Memory B cell (primary cell): Measurements from ENCODE around the gene SLC39A11.
"Not testable (repeated sequence)": the region's sequence is repeated elsewhere in the genome, so short reads cannot be mapped to it uniquely, and the experiment has no call there.

Source experiments
- ATAC-seq: fragments of 150-1000 bp; cut with Tn5 transposase; 2 replicates; pipeline ENCODE4 v1.10.0; 2021; ENCODE audit warnings: low read depth, mild to moderate bottlenecking, moderate library complexity
- DNase-seq, 2 donors: peaks; one replicate each; pipeline ENCODE4 v3.0.0; 2022; ENCODE audit warnings: low spot score in 2 of 2
- H3K27ac Mint-ChIP-seq: one replicate; pipeline ENCODE4 v1.8.0; 2022; ENCODE audit warnings: mild to moderate bottlenecking, moderate library complexity, mixed read lengths
- H3K27me3 Mint-ChIP-seq: one replicate; pipeline ENCODE4 v1.8.0; 2022; ENCODE audit warnings: mixed read lengths
- H3K36me3 Mint-ChIP-seq: one replicate; pipeline ENCODE4 v1.8.0; 2022; ENCODE audit warnings: mild to moderate bottlenecking, mixed read lengths
- H3K4me1 Mint-ChIP-seq: one replicate; pipeline ENCODE4 v1.8.0; 2022; ENCODE audit warnings: mixed read lengths
- H3K4me3 Mint-ChIP-seq: one replicate; pipeline ENCODE4 v1.8.0; 2022; ENCODE audit warnings: mild to moderate bottlenecking, moderate library complexity, mixed read lengths
- H3K9me3 Mint-ChIP-seq: one replicate; pipeline ENCODE4 v1.8.0; 2022; ENCODE audit warnings: mixed read lengths

SLC39A11 gene

DNA sequence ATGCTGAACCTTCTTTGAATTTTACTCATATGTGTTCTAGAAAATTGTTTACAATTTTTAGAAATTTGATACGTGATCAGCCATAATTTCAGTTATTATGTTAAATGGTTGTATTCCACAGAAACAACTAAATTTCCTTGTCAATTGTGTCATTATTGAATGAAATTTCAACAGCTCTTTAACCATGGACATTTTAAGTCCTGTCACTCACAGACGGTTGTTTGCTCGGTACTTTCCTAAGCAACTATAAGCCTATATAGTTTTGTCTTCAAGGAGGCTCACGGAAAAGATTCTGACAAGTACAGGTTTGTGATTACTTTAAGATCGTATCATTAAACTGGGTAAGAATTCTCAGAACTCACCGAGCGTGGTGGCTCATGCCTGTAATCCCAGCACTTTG lies 31.8 kb downstream of the SLC39A11 start:
- Mint-ChIP-seq H3K4me3 (no peak overlapping the region), H3K9me3 (no peaks in the 10 kb centered on the region), H3K36me3 (peaks cover 2% of the 10 kb centered on the region), H3K27ac (no peak overlapping the region), H3K27me3 (no peaks in the 10 kb centered on the region), H3K4me1 (no peaks in the 10 kb centered on the region)
- ATAC-seq (no peak), DNase-seq (no peak)

DNA sequence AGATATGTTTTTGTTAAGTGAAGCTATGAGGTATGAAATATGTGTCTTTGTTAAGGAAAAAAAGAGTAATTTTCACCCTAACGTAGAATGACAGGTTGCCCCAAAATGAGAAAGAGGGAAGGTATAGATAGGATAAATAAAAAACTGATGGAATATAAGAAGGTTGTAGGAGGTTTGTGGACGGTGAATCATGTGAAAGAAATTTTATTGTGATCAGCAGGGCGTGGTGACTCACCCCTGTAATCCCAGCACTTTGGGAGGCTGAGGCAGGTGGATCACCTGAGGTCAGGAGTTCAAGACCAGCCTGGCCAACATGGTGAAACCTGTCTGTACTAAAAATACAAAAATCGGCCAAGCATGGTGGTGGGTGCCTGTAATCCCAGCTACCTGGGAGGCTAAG lies 32.8 kb downstream of the SLC39A11 start:
- DNase-seq, H3K4me3 Mint-ChIP-seq, H3K27ac Mint-ChIP-seq, H3K36me3 Mint-ChIP-seq, H3K9me3 Mint-ChIP-seq, H3K4me1 Mint-ChIP-seq, H3K27me3 Mint-ChIP-seq, ATAC-seq: not testable (repeated sequence)

DNA sequence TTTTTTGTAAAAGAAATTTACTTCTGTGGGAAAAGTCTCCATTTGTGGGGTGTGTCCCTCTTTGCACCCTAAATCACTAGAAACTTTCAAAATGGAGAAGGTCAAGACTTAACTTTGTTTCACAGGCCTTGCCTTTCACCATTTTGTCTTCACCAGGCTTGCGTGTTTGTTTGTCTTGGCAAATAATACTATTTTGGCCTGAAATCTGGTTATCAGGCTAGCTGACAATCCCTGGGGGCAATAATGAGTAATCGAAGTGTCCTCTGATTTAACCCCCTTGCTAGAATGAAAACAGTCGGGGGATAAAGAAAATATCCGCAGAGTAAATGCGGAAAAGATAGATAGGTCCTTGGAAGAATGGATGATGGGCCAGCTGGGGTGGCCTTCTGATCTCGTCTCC lies 34.5 kb downstream of the SLC39A11 start:
- no peak overlapping the region for H3K27ac Mint-ChIP-seq
- H3K36me3 Mint-ChIP-seq: peaks cover 2% of the 10 kb centered on the region
- no peaks in the 10 kb centered on the region for H3K9me3 Mint-ChIP-seq
- H3K27me3 Mint-ChIP-seq: no peaks in the 10 kb centered on the region
- H3K4me1 Mint-ChIP-seq: no peaks in the 10 kb centered on the region
- ATAC-seq: no peak
- DNase-seq: no peak
- H3K4me3 Mint-ChIP-seq: no peak overlapping the region

DNA sequence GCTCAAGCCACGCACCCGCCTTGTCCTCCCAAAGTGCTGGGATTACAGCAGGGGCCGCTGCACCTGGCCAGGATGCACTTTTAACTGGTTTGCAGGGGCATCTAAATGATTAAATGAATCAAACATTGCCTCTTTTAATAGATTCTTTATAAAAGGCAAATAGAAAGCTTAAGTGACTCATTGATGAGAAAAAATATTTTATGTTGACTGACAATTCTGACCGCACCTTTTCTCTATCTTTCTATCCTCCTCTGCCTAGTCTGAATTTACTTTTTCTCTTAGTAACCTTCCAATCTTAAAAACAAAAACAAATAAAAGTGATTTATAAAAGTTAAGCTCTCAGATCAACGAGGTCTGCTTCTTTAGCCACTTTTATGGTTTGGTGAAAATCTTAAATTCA lies 35.3 kb downstream of the SLC39A11 start:
- H3K4me1 Mint-ChIP-seq: no peaks in the 10 kb centered on the region
- ATAC-seq (no peak), DNase-seq (no peak)
- H3K9me3 Mint-ChIP-seq: no peaks in the 10 kb centered on the region
- peaks cover 2% of the 10 kb centered on the region for H3K36me3 Mint-ChIP-seq
- H3K27ac Mint-ChIP-seq: no peak overlapping the region
- H3K27me3 Mint-ChIP-seq: no peaks in the 10 kb centered on the region
- no peak overlapping the region for H3K4me3 Mint-ChIP-seq

DNA sequence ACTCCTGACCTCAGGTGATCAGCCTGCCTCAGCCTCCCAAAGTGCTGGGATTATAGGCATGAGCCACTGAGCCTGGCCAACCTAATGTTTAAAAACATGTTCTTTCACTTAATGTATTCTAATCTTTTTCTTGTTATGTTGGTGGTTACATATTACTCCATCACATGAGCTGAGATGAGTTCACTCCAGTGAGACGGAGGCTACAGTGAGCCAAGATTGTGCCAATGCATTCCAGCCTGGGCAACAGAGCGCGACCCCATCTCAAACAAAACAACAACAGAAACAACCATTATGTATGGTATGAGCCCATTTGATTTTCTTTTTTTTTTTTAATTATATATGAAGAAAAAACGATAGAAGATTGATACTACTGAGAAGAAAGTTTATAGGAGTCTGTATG lies 39.6 kb downstream of the SLC39A11 start:
- Mint-ChIP-seq H3K27me3 (no peaks in the 10 kb centered on the region), H3K4me1 (peaks cover 2% of the 10 kb centered on the region), H3K36me3 (peaks cover 22% of the 10 kb centered on the region), H3K9me3 (peaks cover 2% of the 10 kb centered on the region), H3K27ac (no peak overlapping the region), H3K4me3 (no peak overlapping the region)
- ATAC-seq: no peak
- no peak for DNase-seq

DNA sequence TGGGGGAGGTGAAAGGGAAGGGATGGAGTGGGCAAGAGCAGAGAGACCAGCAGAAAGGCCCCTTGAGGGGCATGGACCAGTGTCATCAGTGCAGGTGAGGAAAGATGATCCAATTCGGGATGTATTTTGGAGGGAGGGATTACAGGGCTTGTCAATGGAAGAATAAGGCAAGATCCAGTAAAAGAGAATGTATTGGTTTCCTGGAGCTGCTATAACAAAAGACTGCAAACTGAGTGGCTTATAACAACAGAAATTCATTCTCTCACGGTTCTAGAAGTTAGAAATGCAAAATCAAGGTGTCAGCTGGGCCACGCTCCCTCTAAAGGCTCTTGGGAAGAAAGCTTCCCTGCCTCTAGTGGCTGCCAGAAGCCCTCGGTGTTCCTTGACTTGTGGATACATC lies 41.7 kb downstream of the SLC39A11 start:
- no peak for ATAC-seq
- H3K36me3 Mint-ChIP-seq: peaks cover 24% of the 10 kb centered on the region

DNA sequence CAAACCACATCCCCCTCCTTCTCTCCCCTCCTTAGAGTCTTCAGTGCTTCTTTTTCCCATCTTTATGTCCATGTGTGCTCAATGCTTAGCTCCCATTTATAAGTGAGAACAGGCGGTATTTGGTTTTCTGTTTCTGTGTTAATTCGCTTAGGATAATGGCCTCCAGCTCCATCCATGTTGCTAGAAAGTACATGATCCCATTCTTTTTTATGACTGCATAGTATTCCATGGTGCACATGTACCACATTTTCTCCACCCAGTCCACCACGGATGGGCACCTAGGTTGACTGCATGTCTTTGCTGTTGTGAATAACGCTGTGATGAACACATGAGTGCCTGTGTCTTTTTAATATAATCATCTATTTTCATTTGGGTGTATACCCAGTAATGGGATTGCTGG lies 44.3 kb downstream of the SLC39A11 start:
- H3K9me3 Mint-ChIP-seq: peaks cover 2% of the 10 kb centered on the region

More for the DNA sequence above, 41.7 kb downstream of the SLC39A11 start:
- Mint-ChIP-seq H3K4me3 (no peak overlapping the region), H3K27ac (no peak overlapping the region), H3K9me3 (peaks cover 2% of the 10 kb centered on the region), H3K27me3 (no peaks in the 10 kb centered on the region), H3K4me1 (peaks cover 4% of the 10 kb centered on the region)
- DNase-seq: no peak

DNA sequence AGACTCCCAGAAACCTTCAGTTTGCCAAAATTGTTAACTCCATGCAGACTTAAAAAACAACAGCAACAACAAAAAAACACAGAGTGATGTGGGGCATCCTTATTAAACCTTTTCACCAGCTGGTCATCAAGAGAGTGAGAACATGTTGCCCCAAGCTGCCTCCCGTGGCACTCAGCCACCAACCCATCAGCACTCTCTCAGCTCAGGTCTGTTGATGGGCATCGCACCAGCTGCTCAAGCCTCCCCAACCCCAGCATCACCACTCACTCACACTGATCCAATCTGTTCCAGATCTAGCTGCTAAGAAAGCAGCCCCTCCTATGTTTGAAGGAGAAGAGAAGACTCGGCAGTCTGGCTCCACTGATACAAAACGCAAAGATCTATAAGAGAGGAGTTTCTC lies 46.8 kb downstream of the SLC39A11 start:
- no peak for ATAC-seq
- no peak overlapping the region for H3K27ac Mint-ChIP-seq
- H3K9me3 Mint-ChIP-seq: peaks cover 4% of the 10 kb centered on the region
- H3K27me3 Mint-ChIP-seq: no peaks in the 10 kb centered on the region
- H3K36me3 Mint-ChIP-seq: peaks cover 48% of the 10 kb centered on the region
- no peak overlapping the region for H3K4me3 Mint-ChIP-seq
- no peak for DNase-seq
- peaks cover 13% of the 10 kb centered on the region for H3K4me1 Mint-ChIP-seq

More for the DNA sequence above, 44.3 kb downstream of the SLC39A11 start:
- H3K36me3 Mint-ChIP-seq: peaks cover 34% of the 10 kb centered on the region
- H3K4me1 Mint-ChIP-seq: peaks cover 15% of the 10 kb centered on the region
- no peak overlapping the region for H3K4me3 Mint-ChIP-seq
- DNase-seq: no peak
- no peak overlapping the region for H3K27ac Mint-ChIP-seq
- H3K27me3 Mint-ChIP-seq: no peaks in the 10 kb centered on the region
- ATAC-seq: no peak

DNA sequence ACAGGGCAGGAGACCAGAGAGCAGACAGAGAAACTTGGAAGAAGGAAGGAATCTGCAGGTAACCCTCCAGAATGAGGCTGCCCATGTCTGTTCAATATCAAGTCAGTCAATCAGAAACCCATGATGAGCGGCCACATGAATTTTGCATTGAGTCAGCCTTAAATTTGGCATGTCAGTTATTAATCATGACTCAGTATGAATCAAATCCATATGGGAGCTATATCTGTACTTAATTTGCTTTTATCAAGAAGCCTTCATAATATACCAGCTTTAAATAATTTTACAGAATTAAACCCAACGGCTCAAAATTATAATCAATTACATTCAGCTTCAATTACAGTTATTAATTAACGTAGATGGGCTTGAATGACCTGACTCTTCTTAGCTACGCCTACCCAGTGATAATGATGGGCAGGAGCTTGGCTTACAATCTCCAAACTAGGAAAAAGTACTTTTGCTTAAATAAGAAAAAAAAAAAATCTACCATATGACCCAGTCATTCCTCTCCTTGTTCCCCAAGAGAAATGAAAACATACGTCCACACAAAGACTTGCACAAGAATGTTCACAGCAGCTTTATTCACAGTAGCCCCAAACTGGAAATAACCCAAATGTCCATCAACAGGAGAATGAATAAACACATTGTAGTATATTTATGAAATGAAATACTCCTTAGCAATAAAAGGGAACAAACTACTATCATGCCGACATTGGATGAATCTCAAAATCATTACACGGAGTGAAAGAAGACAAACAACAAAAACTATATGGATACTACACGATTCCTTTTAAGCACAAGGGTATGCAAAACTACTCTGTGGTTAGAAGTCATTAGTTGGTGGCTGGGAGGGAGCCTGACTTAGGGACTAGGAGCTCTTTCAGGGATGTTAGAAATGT lies 48.6 kb downstream of the SLC39A11 start:
- Mint-ChIP-seq H3K27ac (no peak overlapping the region), H3K9me3 (peaks cover 4% of the 10 kb centered on the region), H3K27me3 (no peaks in the 10 kb centered on the region), H3K36me3 (peaks cover 41% of the 10 kb centered on the region), H3K4me3 (no peak overlapping the region), H3K4me1 (peaks cover 13% of the 10 kb centered on the region)
- no peak for DNase-seq
- no peak for ATAC-seq

DNA sequence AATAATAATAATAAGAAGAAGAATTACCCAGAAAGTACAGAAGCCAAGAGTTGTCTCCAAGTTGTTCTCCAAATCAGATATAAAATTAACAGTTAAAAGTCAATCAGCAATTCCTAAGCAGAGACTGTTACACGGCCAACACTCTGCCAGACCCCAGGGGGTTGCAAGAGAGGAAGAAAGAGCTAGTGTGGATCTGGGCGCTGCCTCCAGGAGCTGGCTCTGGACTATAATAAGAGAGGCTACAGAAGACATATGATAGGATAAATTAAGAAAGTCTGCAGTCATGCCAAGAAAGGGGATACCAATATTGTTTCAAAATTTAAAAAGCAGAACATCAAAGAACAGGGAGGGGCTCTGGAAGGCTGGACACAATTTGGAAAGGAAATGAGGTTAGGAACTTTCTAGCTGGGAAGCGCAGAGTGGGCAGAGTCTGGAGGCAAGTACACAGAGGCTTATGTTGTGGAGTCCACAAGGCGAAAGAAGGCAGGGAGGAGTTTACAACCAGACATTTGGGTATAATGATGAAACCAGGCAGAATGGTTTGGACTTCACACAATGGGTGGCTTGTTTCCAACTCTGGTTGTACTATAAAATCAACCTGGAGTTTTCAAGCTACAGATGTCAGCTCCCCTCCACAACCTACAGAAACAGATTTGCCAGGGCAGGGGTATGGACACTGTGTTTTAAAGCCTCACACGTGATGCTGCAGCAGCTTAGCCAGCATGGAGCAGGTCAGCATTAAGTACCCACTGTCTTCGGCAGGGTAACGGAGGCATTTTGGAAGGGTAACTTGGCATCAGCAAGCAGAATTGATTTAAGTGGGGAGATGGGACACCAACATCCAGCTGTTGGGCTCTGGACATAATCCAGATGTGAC lies 49.4 kb downstream of the SLC39A11 start:
- no peak for ATAC-seq
- Mint-ChIP-seq H3K27me3 (no peaks in the 10 kb centered on the region), H3K9me3 (peaks cover 4% of the 10 kb centered on the region), H3K27ac (no peak overlapping the region), H3K4me1 (peaks cover 13% of the 10 kb centered on the region), H3K4me3 (no peak overlapping the region), H3K36me3 (peaks cover 42% of the 10 kb centered on the region)
- DNase-seq: no peak

DNA sequence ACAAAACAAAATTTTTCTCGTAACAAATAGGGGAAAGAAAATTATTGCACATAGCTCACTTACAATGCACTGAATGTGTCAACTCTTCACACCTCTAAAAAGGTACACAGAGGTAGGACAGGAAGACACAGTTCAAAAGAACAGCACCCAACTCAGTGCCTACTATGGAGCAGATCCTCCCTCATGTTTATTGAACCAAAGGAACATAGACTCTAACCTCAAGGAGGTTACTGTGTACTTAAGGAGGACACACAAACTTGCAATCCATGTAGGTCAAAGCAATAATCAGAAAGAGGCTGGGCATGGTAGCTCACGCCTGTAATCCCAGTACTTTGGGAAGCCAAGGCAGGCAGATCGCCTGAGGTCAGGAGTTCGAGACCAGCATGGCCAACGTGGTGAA lies 50.3 kb downstream of the SLC39A11 start:
- H3K36me3 Mint-ChIP-seq: peaks cover 44% of the 10 kb centered on the region
- no peaks in the 10 kb centered on the region for H3K27me3 Mint-ChIP-seq
- DNase-seq: no peak
- peaks cover 4% of the 10 kb centered on the region for H3K9me3 Mint-ChIP-seq
- no peak for ATAC-seq
- no peak overlapping the region for H3K27ac Mint-ChIP-seq
- H3K4me1 Mint-ChIP-seq: peaks cover 15% of the 10 kb centered on the region
- H3K4me3 Mint-ChIP-seq: no peak overlapping the region

DNA sequence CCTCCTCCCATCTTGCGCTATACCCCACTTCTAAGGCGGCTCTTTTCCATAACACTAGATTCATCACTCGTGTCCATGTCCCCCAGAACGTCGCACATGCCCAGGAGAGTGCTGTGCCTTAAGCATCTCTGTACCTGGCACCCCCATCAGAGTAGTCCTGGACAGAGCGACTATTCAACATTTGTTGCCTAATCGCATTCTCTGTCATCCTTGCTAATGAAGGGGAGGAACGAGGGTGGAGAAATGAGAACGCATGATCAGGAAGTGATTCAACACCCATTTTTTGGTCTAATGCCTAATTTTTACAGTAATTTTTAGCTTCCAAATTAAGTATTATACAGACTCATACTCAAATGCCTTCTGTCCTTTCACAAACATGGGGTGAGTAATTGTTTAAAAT lies 53.2 kb downstream of the SLC39A11 start:
- H3K4me1 Mint-ChIP-seq: peaks cover 11% of the 10 kb centered on the region
- no peak for ATAC-seq
- peaks cover 4% of the 10 kb centered on the region for H3K9me3 Mint-ChIP-seq
- no peak overlapping the region for H3K27ac Mint-ChIP-seq
- DNase-seq: no peak
- peaks cover 49% of the 10 kb centered on the region for H3K36me3 Mint-ChIP-seq
- H3K4me3 Mint-ChIP-seq: no peak overlapping the region
- H3K27me3 Mint-ChIP-seq: no peaks in the 10 kb centered on the region

DNA sequence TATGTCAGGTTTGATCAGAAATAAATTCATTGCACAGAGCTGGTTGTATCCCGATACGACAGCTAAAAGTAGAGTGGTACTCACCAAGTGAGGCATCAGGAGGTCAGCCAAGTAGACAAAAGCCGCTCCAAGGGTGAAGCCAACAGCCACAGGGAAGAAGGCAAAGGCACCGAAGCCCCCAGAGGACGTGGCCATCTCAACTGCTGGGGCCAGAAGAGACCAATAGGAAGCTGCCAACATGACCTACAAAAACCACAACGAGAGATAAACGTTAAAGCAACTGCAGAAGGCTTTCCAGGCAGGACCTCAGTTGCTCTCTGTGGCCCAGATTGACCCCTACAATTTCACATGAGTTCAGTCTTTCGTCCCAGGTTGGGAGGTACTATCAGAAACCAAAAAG lies 61.0 kb downstream of the SLC39A11 start:
- peaks cover 6% of the 10 kb centered on the region for H3K4me1 Mint-ChIP-seq
- no peaks in the 10 kb centered on the region for H3K9me3 Mint-ChIP-seq
- ATAC-seq: no peak
- no peaks in the 10 kb centered on the region for H3K27me3 Mint-ChIP-seq
- no peak overlapping the region for H3K4me3 Mint-ChIP-seq
- no peak for DNase-seq
- peaks cover 37% of the 10 kb centered on the region for H3K36me3 Mint-ChIP-seq
- no peak overlapping the region for H3K27ac Mint-ChIP-seq

DNA sequence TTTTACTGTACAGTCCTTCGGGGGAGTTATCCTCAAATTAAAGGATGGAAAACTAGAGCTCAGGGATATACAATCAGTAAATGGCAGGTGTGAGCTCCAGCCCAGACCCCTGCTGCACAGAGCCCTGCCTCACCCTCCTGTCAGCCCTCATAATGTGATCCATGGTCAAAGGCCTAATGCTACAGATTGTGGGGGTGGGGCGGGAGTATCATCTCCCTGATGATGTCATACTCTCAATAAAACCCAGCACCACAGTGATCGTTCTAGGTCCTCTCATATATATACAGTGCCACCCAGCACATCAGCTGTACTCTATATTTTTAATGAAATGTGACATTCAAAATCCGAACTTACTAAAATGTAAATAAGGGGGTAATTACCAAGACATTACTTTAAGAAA lies 61.5 kb downstream of the SLC39A11 start:
- Mint-ChIP-seq H3K4me1 (peaks cover 6% of the 10 kb centered on the region), H3K4me3 (no peak overlapping the region), H3K9me3 (no peaks in the 10 kb centered on the region), H3K27me3 (no peaks in the 10 kb centered on the region), H3K36me3 (peaks cover 38% of the 10 kb centered on the region), H3K27ac (no peak overlapping the region)
- ATAC-seq: no peak
- DNase-seq: no peak
